ENCODE measurements around the gene TRIM37. TPM values are rescaled to one million over a fixed set of nuclear protein-coding genes. Genes with fewer than 3 reads are reported as not detected.

TRIM37 gene
- polyA plus RNA-seq, 1 donor (not counting 4 experiments of a cell fraction or from before 2014, with no cell fraction given): 26.4 TPM

GRCh38 chr17:58980706-58981481 is 125.8 kb downstream of the TRIM37 start:
- H3K79me2 ChIP-seq (ENCODE audit: control insufficient read depth, insufficient read depth, low read length): no peaks in the 10 kb centered on the region
- no peak for TF ChIP-seq CTCF (optimal IDR thresholded peaks at IDR 0.05 in 1 of 3, IDR thresholded peaks at IDR 0.05 in 1 of 3, conservative IDR thresholded peaks at IDR 0.05 in 1 of 3; ENCODE audit: extremely low read depth in 1 of 3, insufficient read depth in 2 of 3, low read length in 3 of 3)
- no peak for TF ChIP-seq EZH2 (IDR thresholded peaks at IDR 0.05; ENCODE audit: low read length)
- no peak overlapping the region for H3K27ac ChIP-seq (ENCODE audit: control insufficient read depth, insufficient read depth, low read length)
- FAIRE-seq (no peak), DNase-seq (ENCODE audit: low read depth, low spot score) (no peak)
- dilution Hi-C loops (cut with MboI; ENCODE audit: extremely low pct_ligation_motif_present, low sequenced_read_pairs): no loop called here
- peaks cover 0 to 3% of the 10 kb centered on the region in 2 experiments for H3K36me3 ChIP-seq (ENCODE audit: control insufficient read depth in 2 of 2, extremely low read depth in 1 of 2, insufficient read depth in 2 of 2, low read length in 2 of 2)
- no peaks in the 10 kb centered on the region for H3K9me1 ChIP-seq (ENCODE audit: control insufficient read depth, extremely low read depth, insufficient read depth, low read length)
- H2AFZ ChIP-seq (ENCODE audit: control insufficient read depth, low read length): no peak overlapping the region
- H3K4me3 ChIP-seq (ENCODE audit: control insufficient read depth in 2 of 3, extremely low read depth in 1 of 3, insufficient read depth in 2 of 3, low read depth in 1 of 3, low read length in 3 of 3): no peak overlapping the region
- no peaks in the 10 kb centered on the region for H3K4me1 ChIP-seq (ENCODE audit: control insufficient read depth, extremely low read depth, insufficient read depth, low read length)
- no peaks in the 10 kb centered on the region for H3K27me3 ChIP-seq (ENCODE audit: control insufficient read depth, extremely low read depth, insufficient read depth, low read length)
- H3K9ac ChIP-seq (ENCODE audit: control insufficient read depth, extremely low read depth, insufficient read depth, low read length): no peak overlapping the region
- no peak overlapping the region for H3K4me2 ChIP-seq (ENCODE audit: control insufficient read depth, extremely low read depth, insufficient read depth, low read depth, low read length)
- no peaks in the 10 kb centered on the region for H4K20me1 ChIP-seq (ENCODE audit: control insufficient read depth, extremely low read depth, insufficient read depth, low read length)
- no peaks in the 10 kb centered on the region for H3K9me3 ChIP-seq (ENCODE audit: control insufficient read depth, low read depth, low read length)

- H3K27me3 ChIP-seq (ENCODE audit: control insufficient read depth, extremely low read depth, insufficient read depth, low read length): no peaks in the 10 kb centered on the region
- no peaks in the 10 kb centered on the region for H3K36me3 ChIP-seq (ENCODE audit: control insufficient read depth in 2 of 2, extremely low read depth in 1 of 2, insufficient read depth in 2 of 2, low read length in 2 of 2)
- H3K4me2 ChIP-seq (ENCODE audit: control insufficient read depth, extremely low read depth, insufficient read depth, low read depth, low read length): no peak overlapping the region
- no peak overlapping the region for H3K4me3 ChIP-seq (ENCODE audit: control insufficient read depth in 2 of 3, extremely low read depth in 1 of 3, insufficient read depth in 2 of 3, low read depth in 1 of 3, low read length in 3 of 3)
- FAIRE-seq (no peak), DNase-seq (ENCODE audit: low read depth, low spot score) (no peak)
- no peak overlapping the region for H3K9ac ChIP-seq (ENCODE audit: control insufficient read depth, extremely low read depth, insufficient read depth, low read length)
- dilution Hi-C loops (cut with MboI; ENCODE audit: extremely low pct_ligation_motif_present, low sequenced_read_pairs): no loop called here
- no peaks in the 10 kb centered on the region for H3K9me1 ChIP-seq (ENCODE audit: control insufficient read depth, extremely low read depth, insufficient read depth, low read length)
- H2AFZ ChIP-seq (ENCODE audit: control insufficient read depth, low read length): no peak overlapping the region
- no peaks in the 10 kb centered on the region for H3K79me2 ChIP-seq (ENCODE audit: control insufficient read depth, insufficient read depth, low read length)
- H4K20me1 ChIP-seq (ENCODE audit: control insufficient read depth, extremely low read depth, insufficient read depth, low read length): no peaks in the 10 kb centered on the region
- TF ChIP-seq CTCF (optimal IDR thresholded peaks at IDR 0.05 in 1 of 3, IDR thresholded peaks at IDR 0.05 in 1 of 3, conservative IDR thresholded peaks at IDR 0.05 in 1 of 3; ENCODE audit: extremely low read depth in 1 of 3, insufficient read depth in 2 of 3, low read length in 3 of 3) (no peak), EZH2 (IDR thresholded peaks at IDR 0.05; ENCODE audit: low read length) (no peak)
- no peak overlapping the region for H3K27ac ChIP-seq (ENCODE audit: control insufficient read depth, insufficient read depth, low read length)
- no peaks in the 10 kb centered on the region for H3K4me1 ChIP-seq (ENCODE audit: control insufficient read depth, extremely low read depth, insufficient read depth, low read length)
- no peaks in the 10 kb centered on the region for H3K9me3 ChIP-seq (ENCODE audit: control insufficient read depth, low read depth, low read length)
Observed at GRCh38 chr17:58976541-58976940, 130.1 kb downstream of the TRIM37 start.

Measured in keratinocyte (primary cell).